A549 (cell line): ENCODE results near the gene EPN3. TPM values are rescaled to one million over a fixed set of nuclear protein-coding genes. Genes with fewer than 3 reads are reported as not detected.

Experiments used
- ATAC-seq, 2 experiments: fragments of 200-7000 bp in 1 of 2; fragments of >200 bp in 1 of 2; cut with Nextera tagmentation in 1 of 2; cut with Tn5 transposase in 1 of 2; 3 replicates each; pipeline versions ENCODE4 v1.8.0 to v1.9.1; 2018 to 2020; ENCODE audit warnings: mild to moderate bottlenecking in 1 of 2, moderate library complexity in 1 of 2
- CTCF ChIA-PET: fragments of 300-600 bp; sonication (Branson Sonifier 250); formaldehyde crosslinking; extraction: SDS; loops from one replicate; lab custom pipeline; 2021; ENCODE audit warnings: antibody characterized with exemption, inconsistent platforms; lab: Yijun Ruan, JAX
- POLR2A ChIA-PET: fragments of 350-600 bp; formaldehyde crosslinking; extraction: SDS; loops from one replicate; lab custom pipeline; 2021; ENCODE audit warnings: antibody characterized with exemption, inconsistent platforms; lab: Yijun Ruan, JAX
- DNase-seq, 2 experiments: peaks; one replicate each; pipeline versions ENCODE4 v3.0.0 to v3.0.0-alpha.2; 2011 to 2016; ENCODE audit warnings: low read depth in 1 of 2, low spot score in 1 of 2
- FAIRE-seq: peaks from 2 replicates; lab custom pipeline; 2011; peaks lifted over from hg19 to GRCh38; lab: Jason Lieb, UNC
- H3K27ac ChIP-seq, 2 experiments: fragments of >200 bp; sonication (Bioruptor Twin); formaldehyde crosslinking; 3 replicates each; pipeline ENCODE4 v1.5.1; 2016 to 2017
- H3K4me1 ChIP-seq: fragments of >200 bp; sonication (Bioruptor Twin); formaldehyde crosslinking; 3 replicates; pipeline ENCODE4 v1.6.1; 2016
- H3K4me2 ChIP-seq: fragments of >200 bp; sonication (Bioruptor Twin); formaldehyde crosslinking; 3 replicates; pipeline ENCODE4 v1.6.1; 2016
- H3K4me3 ChIP-seq: fragments of >200 bp; sonication (Bioruptor Twin); formaldehyde crosslinking; 3 replicates; pipeline ENCODE4 v1.5.1; 2016
- H3K9me3 ChIP-seq: fragments of >200 bp; sonication (Bioruptor Twin); formaldehyde crosslinking; 3 replicates; pipeline ENCODE4 v1.6.1; 2016
- BHLHE40 ChIP-seq: IDR thresholded peaks from 2 replicates; pipeline ENCODE4 v1.6.1; 2012; ENCODE audit warnings: low read depth, low read length, inconsistent platforms
- CEBPB ChIP-seq, 2 experiments: fragments of >200 bp in 1 of 2; sonication (Bioruptor Twin) in 1 of 2; formaldehyde crosslinking in 1 of 2; IDR thresholded peaks; 2 replicates each; pipeline ENCODE4 v1.6.1; 2012 to 2016
- CTCF ChIP-seq: fragments of >200 bp; sonication (Bioruptor Twin); formaldehyde crosslinking; IDR thresholded peaks from 3 replicates; pipeline ENCODE4 v1.5.1; 2016
- EHMT2 ChIP-seq: fragments of 200-600 bp; sonication (generic); IDR thresholded peaks from 2 replicates; pipeline ENCODE4 v1.6.1; 2016; ENCODE audit warnings: antibody characterized with exemption, low read depth, mild to moderate bottlenecking, moderate library complexity
- EP300 ChIP-seq, 2 experiments: fragments of >200 bp; sonication (Bioruptor Twin); formaldehyde crosslinking; IDR thresholded peaks; 2 replicates in 1 of 2; 3 replicates in 1 of 2; pipeline ENCODE4 v1.6.1; 2016 to 2017
- ESRRA ChIP-seq: fragments of 150-350 bp; IDR thresholded peaks from 2 replicates; pipeline ENCODE4 v1.6.1; 2014; ENCODE audit warnings: mild to moderate bottlenecking, low read length, borderline replicate concordance
- FOSB ChIP-seq: fragments of 250-450 bp; sonication (Bioruptor Pico); IDR thresholded peaks from 2 replicates; pipeline ENCODE4 v1.5.0; 2020; ENCODE audit warnings: mild to moderate bottlenecking, moderate library complexity
- FOXS1 ChIP-seq: fragments of 250-450 bp; sonication (Bioruptor Pico); IDR thresholded peaks from 2 replicates; pipeline ENCODE4 v1.5.0; 2020; ENCODE audit warnings: mild to moderate bottlenecking, moderate library complexity
- HES2 ChIP-seq: fragments of >200 bp; sonication (Bioruptor Twin); formaldehyde crosslinking; IDR thresholded peaks from 2 replicates; pipeline ENCODE4 v1.6.1; 2016
- HOXA7 ChIP-seq: fragments of 250-450 bp; sonication (Bioruptor Pico); IDR thresholded peaks from 2 replicates; pipeline ENCODE4 v1.5.0; 2020; ENCODE audit warnings: mild to moderate bottlenecking, moderate library complexity
- HOXB13 ChIP-seq: fragments of 250-450 bp; sonication (Bioruptor Pico); IDR thresholded peaks from 2 replicates; pipeline ENCODE4 v1.5.0; 2020; ENCODE audit warnings: low read depth, mild to moderate bottlenecking, moderate library complexity
- JUN ChIP-seq, 2 experiments: fragments of >200 bp; sonication (Bioruptor Twin); formaldehyde crosslinking; IDR thresholded peaks; 2 replicates in 1 of 2; 3 replicates in 1 of 2; pipeline ENCODE4 v1.6.1; 2016 to 2017
- JUNB ChIP-seq: fragments of >200 bp; sonication (Bioruptor Twin); formaldehyde crosslinking; IDR thresholded peaks from 2 replicates; pipeline ENCODE4 v1.6.1; 2016
- KDM1A ChIP-seq: fragments of 200-600 bp; sonication (generic); IDR thresholded peaks from 2 replicates; pipeline ENCODE4 v1.6.1; 2016; ENCODE audit warnings: low read depth, mild to moderate bottlenecking
- MYC ChIP-seq: IDR thresholded peaks from 2 replicates; pipeline ENCODE4 v1.6.1; 2012; ENCODE audit warnings: mild to moderate bottlenecking, inconsistent platforms, low read length, improper control_type of control experiment, borderline replicate concordance
- NPAS2 ChIP-seq: fragments of 250-450 bp; sonication (Bioruptor Pico); IDR thresholded peaks from 2 replicates; pipeline ENCODE4 v1.8.0; 2022; ENCODE audit warnings: mild to moderate bottlenecking, moderate library complexity, borderline replicate concordance
- POLR2A ChIP-seq: IDR thresholded peaks from 2 replicates; pipeline ENCODE4 v1.6.1; 2012; ENCODE audit warnings: mild to moderate bottlenecking, low read length
- POLR2AphosphoS2 ChIP-seq: conservative IDR thresholded peaks from 2 replicates; pipeline ENCODE4 v1.6.1; 2012; ENCODE audit warnings: low read length, improper control_type of control experiment, inconsistent platforms
- RNF2 ChIP-seq: fragments of 200-600 bp; sonication (generic); IDR thresholded peaks from 2 replicates; pipeline ENCODE4 v1.6.1; 2016; ENCODE audit warnings: low read depth, mild to moderate bottlenecking, antibody characterized with exemption, moderate library complexity, borderline replicate concordance
- SMC3 ChIP-seq: fragments of >200 bp; sonication (Bioruptor Twin); formaldehyde crosslinking; IDR thresholded peaks from 3 replicates; pipeline ENCODE4 v1.6.1; 2018; ENCODE audit warnings: inconsistent platforms
- TP53 ChIP-seq: fragments of 250-450 bp; sonication (Bioruptor Pico); IDR thresholded peaks from 2 replicates; pipeline ENCODE4 v1.5.0; 2021; ENCODE audit warnings: mild to moderate bottlenecking, moderate library complexity
- ZNF302 ChIP-seq: fragments of 250-450 bp; sonication (Bioruptor Pico); IDR thresholded peaks from 2 replicates; pipeline ENCODE4 v1.9.0; 2021; ENCODE audit warnings: inconsistent platforms, mild to moderate bottlenecking, moderate library complexity
- ZSCAN20 ChIP-seq: fragments of 250-450 bp; sonication (Bioruptor Pico); IDR thresholded peaks from 2 replicates; pipeline ENCODE4 v1.8.0; 2022; ENCODE audit warnings: mild to moderate bottlenecking, moderate library complexity
- WGBS: methylation state at CpG from one replicate; pipeline ENCODE4 v1.1.6; 2017; ENCODE audit errors: missing lambda C conversion rate; 5-methylcytosine and 5-hydroxymethylcytosine counted together
- polyA plus RNA-seq, 4 experiments: library from polyadenylated mRNA; depleted of rRNA in 3 of 4; stranded (reverse); fragments of >200 nt; fragmentation: RNase III in 1 of 4; extraction: RNeasy Plus Mini Kit Qiagen cat#74134 plus additional on column Dnase treatment in 1 of 4; gene quantifications; 2 replicates in 3 of 4; 3 replicates in 1 of 4; pipeline ENCODE4 v1.2.3, GENCODE V29; 2011 to 2017
- TF ChIP-seq, protein P1 (sequence below): IDR thresholded peaks from 2 replicates; pipeline ENCODE4 v1.6.1; 2012; ENCODE audit warnings: low read depth, borderline replicate concordance
- TF ChIP-seq, protein P2 (sequence below): fragments of 200-600 bp; sonication (generic); IDR thresholded peaks from 2 replicates; pipeline ENCODE4 v1.6.1; 2016; ENCODE audit warnings: antibody characterized with exemption, mild to moderate bottlenecking, moderate library complexity

The EPN3 gene
- polyA plus RNA-seq, 2 of the 4 experiments (the other 2 are of a cell fraction) = 0.13 to 0.18 TPM

- TF ChIP-seq FOXS1 (CRISPR knock-in tag) (no peak), CEBPB (IDR thresholded peaks at IDR 0.05) (no peak), EHMT2 (no peak), JUNB (no peak), ZSCAN20 (CRISPR knock-in tag) (no peak), HOXA7 (no peak), RNF2 (no peak), MYC (no peak), KDM1A (no peak), CTCF (no peak)
- TF ChIP-seq, all 56 proteins: peak for 0
- POLR2A ChIA-PET = no interaction called here
- peak overlapping the region; percentile 8; the same call in 1 of the 3 replicates for H3K4me2 ChIP-seq
- no peak for FAIRE-seq
- no peak for ATAC-seq
- CTCF ChIA-PET = interaction anchor here (1.1 to 4.4 kb wide), 7 partner anchors 10 to 301 kb away, joined by 3 to 28 read pairs (median 5); partner anchors contain the start of gene RSAD1
- 0 out of 6 replicates have a peak overlapping the region, but pooled peaks of 1 of the 2 experiments have one; percentile 19 for H3K27ac ChIP-seq
- H3K4me1 ChIP-seq = peaks cover 12% of the 10 kb centered on the region; the same call in 1 of the 3 replicates
- H3K4me3 ChIP-seq = no peak overlapping the region
- 94% methylated on average over 6 of the region's 6 CpGs for WGBS
- no peak for DNase-seq
- H3K9me3 ChIP-seq = no peaks in the 10 kb centered on the region
Measured at GRCh38 chr17:50514936-50515702, 17.4 kb upstream of the EPN3 start.

- WGBS = 83% methylated on average over 4 of the region's 4 CpGs
- DNase-seq = no peak
- ATAC-seq = 0 out of 6 replicates have a peak, but pooled peaks of 1 of the 2 experiments have one; percentile 13
- H3K27ac ChIP-seq = no peak overlapping the region
- H3K4me1 ChIP-seq = peaks cover 9% of the 10 kb centered on the region; the same call in 1 of the 3 replicates
- no peak for TF ChIP-seq FOSB (CRISPR knock-in tag)
- TF ChIP-seq, protein P1, sequence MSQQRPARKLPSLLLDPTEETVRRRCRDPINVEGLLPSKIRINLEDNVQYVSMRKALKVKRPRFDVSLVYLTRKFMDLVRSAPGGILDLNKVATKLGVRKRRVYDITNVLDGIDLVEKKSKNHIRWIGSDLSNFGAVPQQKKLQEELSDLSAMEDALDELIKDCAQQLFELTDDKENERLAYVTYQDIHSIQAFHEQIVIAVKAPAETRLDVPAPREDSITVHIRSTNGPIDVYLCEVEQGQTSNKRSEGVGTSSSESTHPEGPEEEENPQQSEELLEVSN = no peak
- TF ChIP-seq ESRRA = no peak
- TF ChIP-seq SMC3 = no peak
- no peak for TF ChIP-seq TP53
- TF ChIP-seq ZNF302 (CRISPR knock-in tag) = no peak
- TF ChIP-seq, all 56 proteins: peak for 0
- H3K9me3 ChIP-seq = no peaks in the 10 kb centered on the region
- ChIA-PET CTCF (interaction anchor here (1.0 to 4.4 kb wide), 7 partner anchors 10 to 336 kb away, joined by 3 to 28 read pairs (median 4); no protein-coding TSS in a partner anchor), POLR2A (no interaction called here)
- H3K4me2 ChIP-seq = no peak overlapping the region
- no peak for FAIRE-seq
- H3K4me3 ChIP-seq = no peak overlapping the region
Measured at GRCh38 chr17:50517011-50517410, 15.5 kb upstream of the EPN3 start.

DNA sequence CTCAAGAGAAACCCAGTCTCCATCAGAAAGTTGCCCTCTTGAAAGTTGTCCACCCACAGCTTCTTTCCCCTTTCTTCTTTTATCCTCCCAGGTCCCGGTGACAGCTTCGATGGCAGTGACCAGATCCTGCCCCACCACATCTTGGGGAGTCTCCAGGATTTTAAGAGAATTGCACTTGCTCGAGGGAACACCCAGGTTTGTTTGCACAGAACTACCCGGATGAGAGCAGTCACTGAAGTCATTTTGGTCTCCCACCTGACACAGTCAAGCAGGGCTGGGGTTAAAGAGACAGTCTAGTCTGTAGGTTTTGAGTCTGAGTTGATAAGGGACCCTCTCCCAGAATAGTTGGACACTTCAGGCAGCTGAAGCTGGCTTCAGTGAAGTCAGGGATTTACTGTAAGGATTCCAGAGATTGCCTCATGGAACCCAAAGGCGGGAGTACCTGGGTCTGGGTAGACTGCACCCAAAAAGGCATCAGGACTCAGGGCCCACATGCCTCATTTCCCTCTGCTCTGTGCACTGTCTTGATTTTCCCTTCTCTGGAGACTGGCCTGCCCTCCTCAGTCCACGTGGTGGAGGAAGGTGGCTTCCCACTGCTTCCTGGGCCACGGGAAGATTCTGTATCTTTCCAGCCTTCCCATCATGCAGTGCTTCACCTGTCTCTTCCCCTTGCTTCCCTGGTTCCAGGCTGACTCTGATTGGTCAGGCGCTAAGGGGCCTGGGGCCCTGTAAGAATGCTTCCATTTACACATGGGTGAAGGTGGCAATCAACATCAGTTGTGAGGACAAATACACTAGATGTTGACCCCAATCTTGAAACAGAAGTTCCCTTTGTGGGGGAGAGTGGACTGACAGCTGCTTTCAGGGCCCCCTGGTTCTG, 14.8 kb upstream of the EPN3 start:
- FAIRE-seq = no peak
- ChIA-PET POLR2A (no interaction called here), CTCF (interaction anchor here (1.1 to 4.4 kb wide), 7 partner anchors 10 to 335 kb away, joined by 3 to 28 read pairs (median 5); no protein-coding TSS in a partner anchor)
- DNase-seq = no peak
- H3K4me2 ChIP-seq = no peak overlapping the region
- no peak overlapping the region for H3K4me3 ChIP-seq
- H3K9me3 ChIP-seq = no peaks in the 10 kb centered on the region
- TF ChIP-seq POLR2AphosphoS2 = no peak
- no peak for TF ChIP-seq HES2
- TF ChIP-seq EP300 (IDR thresholded peaks at IDR 0.05) = no peak
- TF ChIP-seq HOXB13 (CRISPR knock-in tag) = no peak
- no peak for TF ChIP-seq ZNF302 (CRISPR knock-in tag)
- TF ChIP-seq SMC3 = no peak
- TF ChIP-seq, protein P2, sequence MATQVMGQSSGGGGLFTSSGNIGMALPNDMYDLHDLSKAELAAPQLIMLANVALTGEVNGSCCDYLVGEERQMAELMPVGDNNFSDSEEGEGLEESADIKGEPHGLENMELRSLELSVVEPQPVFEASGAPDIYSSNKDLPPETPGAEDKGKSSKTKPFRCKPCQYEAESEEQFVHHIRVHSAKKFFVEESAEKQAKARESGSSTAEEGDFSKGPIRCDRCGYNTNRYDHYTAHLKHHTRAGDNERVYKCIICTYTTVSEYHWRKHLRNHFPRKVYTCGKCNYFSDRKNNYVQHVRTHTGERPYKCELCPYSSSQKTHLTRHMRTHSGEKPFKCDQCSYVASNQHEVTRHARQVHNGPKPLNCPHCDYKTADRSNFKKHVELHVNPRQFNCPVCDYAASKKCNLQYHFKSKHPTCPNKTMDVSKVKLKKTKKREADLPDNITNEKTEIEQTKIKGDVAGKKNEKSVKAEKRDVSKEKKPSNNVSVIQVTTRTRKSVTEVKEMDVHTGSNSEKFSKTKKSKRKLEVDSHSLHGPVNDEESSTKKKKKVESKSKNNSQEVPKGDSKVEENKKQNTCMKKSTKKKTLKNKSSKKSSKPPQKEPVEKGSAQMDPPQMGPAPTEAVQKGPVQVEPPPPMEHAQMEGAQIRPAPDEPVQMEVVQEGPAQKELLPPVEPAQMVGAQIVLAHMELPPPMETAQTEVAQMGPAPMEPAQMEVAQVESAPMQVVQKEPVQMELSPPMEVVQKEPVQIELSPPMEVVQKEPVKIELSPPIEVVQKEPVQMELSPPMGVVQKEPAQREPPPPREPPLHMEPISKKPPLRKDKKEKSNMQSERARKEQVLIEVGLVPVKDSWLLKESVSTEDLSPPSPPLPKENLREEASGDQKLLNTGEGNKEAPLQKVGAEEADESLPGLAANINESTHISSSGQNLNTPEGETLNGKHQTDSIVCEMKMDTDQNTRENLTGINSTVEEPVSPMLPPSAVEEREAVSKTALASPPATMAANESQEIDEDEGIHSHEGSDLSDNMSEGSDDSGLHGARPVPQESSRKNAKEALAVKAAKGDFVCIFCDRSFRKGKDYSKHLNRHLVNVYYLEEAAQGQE = no peak
- no peak for TF ChIP-seq RNF2
- TF ChIP-seq FOSB (CRISPR knock-in tag) = no peak
- TF ChIP-seq POLR2A = no peak
- no peak for TF ChIP-seq EHMT2
- no peak for TF ChIP-seq BHLHE40
- TF ChIP-seq NPAS2 (CRISPR knock-in tag) = no peak
- no peak for TF ChIP-seq JUN (IDR thresholded peaks at IDR 0.05)
- TF ChIP-seq KDM1A = no peak
- H3K27ac ChIP-seq = no peak overlapping the region
- 63% methylated on average over 8 of the region's 8 CpGs for WGBS
- peaks cover 9% of the 10 kb centered on the region; the same call in 1 of the 3 replicates for H3K4me1 ChIP-seq
- ATAC-seq = peak; percentile 19; a peak in 3 of 6 replicates
